Smooth muscle cell (in vitro differentiated cells): Measurements from ENCODE around the gene TNIP2. TPM values are rescaled to one million over a fixed set of nuclear protein-coding genes. Genes with fewer than 3 reads are reported as not detected.
A peak's percentile ranks its signal among the peaks of the same experiment; 100 is the strongest.

ENCODE experiments used
- DNase-seq: peaks from one replicate; lab custom pipeline; 2025; ENCODE audit not compliant: unreplicated experiment; lab: John Stamatoyannopoulos, UW
- H2AFZ ChIP-seq: fragments of 200-600 bp; sonication (generic); 2 replicates; pipeline ENCODE4 v1.6.0; 2016; ENCODE audit warnings: antibody characterized with exemption, low read depth, mild to moderate bottlenecking
- H3F3A ChIP-seq: fragments of 200-600 bp; sonication (generic); 2 replicates; pipeline ENCODE4 v1.6.0; 2017; ENCODE audit warnings: antibody characterized with exemption, low read depth
- H3K27ac ChIP-seq: fragments of 200-600 bp; sonication (generic); 2 replicates; pipeline ENCODE4 v1.5.1; 2016; ENCODE audit warnings: low read depth, mild to moderate bottlenecking
- H3K27me3 ChIP-seq: fragments of 200-600 bp; sonication (generic); 2 replicates; pipeline ENCODE4 v1.6.1; 2016; ENCODE audit warnings: low read depth, mild to moderate bottlenecking
- H3K36me3 ChIP-seq: fragments of 200-600 bp; sonication (generic); 2 replicates; pipeline ENCODE4 v1.5.1; 2016; ENCODE audit warnings: low read depth
- H3K4me1 ChIP-seq: fragments of 200-600 bp; sonication (generic); 2 replicates; pipeline ENCODE4 v1.5.1; 2016; ENCODE audit warnings: low read depth
- H3K4me2 ChIP-seq: fragments of 200-600 bp; sonication (generic); 2 replicates; pipeline ENCODE4 v1.6.0; 2016; ENCODE audit warnings: mild to moderate bottlenecking
- H3K4me3 ChIP-seq: fragments of 200-600 bp; sonication (generic); 2 replicates; pipeline ENCODE4 v1.5.1; 2016; ENCODE audit warnings: mild to moderate bottlenecking
- H3K79me2 ChIP-seq: fragments of 200-600 bp; sonication (generic); 2 replicates; pipeline ENCODE4 v1.6.0; 2016; ENCODE audit warnings: low read depth, mild to moderate bottlenecking
- H3K9ac ChIP-seq: fragments of 200-600 bp; sonication (generic); 2 replicates; pipeline ENCODE4 v1.6.0; 2016; ENCODE audit warnings: low read depth
- H3K9me3 ChIP-seq: fragments of 200-600 bp; sonication (generic); replicated peaks from 2 replicates; pipeline ENCODE4 v1.5.1; 2016; ENCODE audit warnings: low read depth
- H4K20me1 ChIP-seq: fragments of 200-600 bp; sonication (generic); 2 replicates; pipeline ENCODE4 v1.6.0; 2016; ENCODE audit warnings: low read depth
- WGBS: methylation state at CpG from one replicate; pipeline ENCODE4 v1.1.7; 2016; ENCODE audit warnings: low lambda C conversion rate; 5-methylcytosine and 5-hydroxymethylcytosine counted together
- polyA plus RNA-seq: library from polyadenylated mRNA; unstranded; fragments of >200 nt; fragmentation: Nextera tagmentation; extraction: Ambion mirVana; gene quantifications from 2 replicates; pipeline ENCODE4 v1.2.1, GENCODE V29; 2016
- total RNA-seq: library from RNA; depleted of rRNA; stranded (reverse); fragments of >200 nt; gene quantifications from 2 replicates; pipeline ENCODE4 v1.2.3, GENCODE V29; 2014
- TF ChIP-seq, protein P1 (sequence below): fragments of 200-600 bp; sonication (generic); IDR thresholded peaks from 2 replicates; pipeline ENCODE4 v1.5.1; 2017; ENCODE audit warnings: borderline replicate concordance, mild to moderate bottlenecking, antibody characterized with exemption; ENCODE audit not compliant: insufficient read depth, poor library complexity, severe bottlenecking

TNIP2 gene
- total and polyA plus RNA-seq, 2 experiments from 2014 or later: 23.8 to 37.5 TPM

GRCh38 chr4:2795300-2795892, 39.3 kb upstream of the TNIP2 start:
- WGBS: 91% methylated on average over 16 of the region's 17 CpGs

GRCh38 chr4:2794486-2795299, 38.6 kb upstream of the TNIP2 start:
- TF ChIP-seq, protein P1, sequence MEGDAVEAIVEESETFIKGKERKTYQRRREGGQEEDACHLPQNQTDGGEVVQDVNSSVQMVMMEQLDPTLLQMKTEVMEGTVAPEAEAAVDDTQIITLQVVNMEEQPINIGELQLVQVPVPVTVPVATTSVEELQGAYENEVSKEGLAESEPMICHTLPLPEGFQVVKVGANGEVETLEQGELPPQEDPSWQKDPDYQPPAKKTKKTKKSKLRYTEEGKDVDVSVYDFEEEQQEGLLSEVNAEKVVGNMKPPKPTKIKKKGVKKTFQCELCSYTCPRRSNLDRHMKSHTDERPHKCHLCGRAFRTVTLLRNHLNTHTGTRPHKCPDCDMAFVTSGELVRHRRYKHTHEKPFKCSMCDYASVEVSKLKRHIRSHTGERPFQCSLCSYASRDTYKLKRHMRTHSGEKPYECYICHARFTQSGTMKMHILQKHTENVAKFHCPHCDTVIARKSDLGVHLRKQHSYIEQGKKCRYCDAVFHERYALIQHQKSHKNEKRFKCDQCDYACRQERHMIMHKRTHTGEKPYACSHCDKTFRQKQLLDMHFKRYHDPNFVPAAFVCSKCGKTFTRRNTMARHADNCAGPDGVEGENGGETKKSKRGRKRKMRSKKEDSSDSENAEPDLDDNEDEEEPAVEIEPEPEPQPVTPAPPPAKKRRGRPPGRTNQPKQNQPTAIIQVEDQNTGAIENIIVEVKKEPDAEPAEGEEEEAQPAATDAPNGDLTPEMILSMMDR: no peak
- H3K4me3 ChIP-seq: peak overlapping the region; percentile 70
- peak overlapping the region; percentile 92 for H3K4me2 ChIP-seq

More at GRCh38 chr4:2795300-2795892, 39.3 kb upstream of the TNIP2 start:
- H3F3A ChIP-seq: no peaks in the 10 kb centered on the region
- H4K20me1 ChIP-seq: peaks cover 17% of the 10 kb centered on the region
- peaks cover 53% of the 10 kb centered on the region for H3K79me2 ChIP-seq
- peaks cover 18% of the 10 kb centered on the region for H3K4me1 ChIP-seq
- no peak overlapping the region for H3K4me3 ChIP-seq
- H2AFZ ChIP-seq: no peak overlapping the region
- peak overlapping the region; percentile 84 for H3K27ac ChIP-seq
- H3K9me3 ChIP-seq: no peaks in the 10 kb centered on the region
- H3K9ac ChIP-seq: no peak overlapping the region
- DNase-seq: no peak
- H3K4me2 ChIP-seq: peak overlapping the region; percentile 92
- TF ChIP-seq, protein P1: no peak
- H3K27me3 ChIP-seq: no peaks in the 10 kb centered on the region
- no peaks in the 10 kb centered on the region for H3K36me3 ChIP-seq

DNA sequence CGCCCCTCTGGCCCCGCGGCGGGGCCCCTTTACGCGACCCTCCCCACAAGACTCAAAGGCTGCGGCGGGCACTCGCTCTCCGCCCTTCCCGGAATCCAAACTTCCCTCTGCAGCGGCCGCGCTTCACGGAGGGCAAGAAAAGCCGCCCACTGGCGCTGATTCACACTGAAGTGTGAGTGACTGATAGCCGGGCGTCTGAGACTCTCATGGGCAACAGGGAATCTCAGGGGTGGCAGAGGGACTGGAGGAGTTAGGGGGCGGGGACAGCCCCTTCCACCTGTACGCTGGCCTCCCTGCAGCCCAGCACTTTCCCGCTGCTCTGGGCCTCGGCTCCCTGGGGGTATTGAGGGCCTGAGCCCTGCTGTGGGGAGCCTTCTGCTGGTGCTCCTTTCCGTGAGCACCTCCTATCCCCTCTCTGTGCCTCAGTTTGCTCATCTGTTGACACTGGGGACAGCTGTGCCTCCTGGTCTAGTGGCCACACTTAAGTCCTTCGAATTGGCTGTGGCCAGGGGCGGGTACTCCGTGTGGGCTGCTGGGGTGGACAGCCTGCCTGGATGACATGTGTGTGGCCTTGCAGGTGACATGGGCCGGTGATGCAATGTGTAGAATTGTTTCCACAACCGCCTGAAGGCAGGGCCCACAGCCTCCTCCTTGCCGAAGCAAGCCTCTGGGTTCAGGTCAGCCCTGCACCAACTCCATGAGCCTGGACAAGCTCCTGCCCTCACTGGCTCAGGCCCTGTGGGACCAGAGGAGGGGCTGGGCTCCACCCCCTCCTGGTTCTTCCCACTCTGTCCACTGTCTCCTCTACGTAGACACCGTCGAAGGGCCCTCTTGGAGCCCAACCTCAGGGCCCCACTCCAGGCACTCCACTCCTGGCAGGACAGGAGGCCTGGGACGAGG, 37.7 kb upstream of the TNIP2 start:
- peak overlapping the region; percentile 92 for H3K4me2 ChIP-seq
- peaks cover 4% of the 10 kb centered on the region for H4K20me1 ChIP-seq
- no peak for DNase-seq
- WGBS: 19% methylated on average over 29 of the region's 34 CpGs
- no peaks in the 10 kb centered on the region for H3F3A ChIP-seq
- H3K27me3 ChIP-seq: no peaks in the 10 kb centered on the region
- H3K9me3 ChIP-seq: no peaks in the 10 kb centered on the region
- TF ChIP-seq, protein P1: no peak
- H3K4me3 ChIP-seq: peak overlapping the region; percentile 70
- peak overlapping the region; percentile 84 for H3K27ac ChIP-seq
- H3K9ac ChIP-seq: peak overlapping the region; percentile 62
- peaks cover 42% of the 10 kb centered on the region for H3K79me2 ChIP-seq
- H3K36me3 ChIP-seq: no peaks in the 10 kb centered on the region
- peaks cover 10% of the 10 kb centered on the region for H3K4me1 ChIP-seq
- H2AFZ ChIP-seq: no peak overlapping the region

More at GRCh38 chr4:2794486-2795299, 38.6 kb upstream of the TNIP2 start:
- H3K9me3 ChIP-seq: no peaks in the 10 kb centered on the region
- H3K36me3 ChIP-seq: no peaks in the 10 kb centered on the region
- no peaks in the 10 kb centered on the region for H3F3A ChIP-seq
- H3K27me3 ChIP-seq: no peaks in the 10 kb centered on the region
- H4K20me1 ChIP-seq: peaks cover 11% of the 10 kb centered on the region
- peaks cover 11% of the 10 kb centered on the region for H3K4me1 ChIP-seq
- H3K27ac ChIP-seq: peak overlapping the region; percentile 84
- 36% methylated on average over 11 of the region's 11 CpGs for WGBS
- peak overlapping the region; percentile 40 for H3K9ac ChIP-seq
- peak; percentile 69 for DNase-seq
- H2AFZ ChIP-seq: no peak overlapping the region
- peaks cover 51% of the 10 kb centered on the region for H3K79me2 ChIP-seq
